H1 (cell line): Measurements from ENCODE around the gene NEK9. TPM values are rescaled to one million over a fixed set of nuclear protein-coding genes. Genes with fewer than 3 reads are reported as not detected.

Source experiments
- CTCF ChIA-PET: fragments of 300-600 bp; sonication (Branson Sonifier 250); formaldehyde crosslinking; loops from one replicate; lab custom pipeline; 2021; ENCODE audit not compliant: partially characterized antibody; lab: Charles Lee
- POLR2A ChIA-PET: fragments of 300-600 bp; sonication (Branson Sonifier 250); formaldehyde crosslinking; loops from one replicate; lab custom pipeline; 2021; ENCODE audit warnings: inconsistent platforms; ENCODE audit not compliant: partially characterized antibody; lab: Charles Lee
- DNase-seq, 2 experiments: peaks; one replicate each; pipeline versions ENCODE4 v3.0.0 to v3.0.0-alpha.2; 2010 to 2022; ENCODE audit warnings: low spot score in 2 of 2, low read depth in 1 of 2, mixed read lengths in 1 of 2
- FAIRE-seq: peaks from 2 replicates; lab custom pipeline; 2011; peaks lifted over from hg19 to GRCh38; lab: Jason Lieb, UNC
- H2AFZ ChIP-seq: 2 replicates; pipeline ENCODE4 v1.8.1; 2012; ENCODE audit warnings: low read length, inconsistent platforms
- H2AK5ac ChIP-seq: 2 replicates; pipeline ENCODE4 v1.6.1; 2013; ENCODE audit warnings: low read depth, low read length
- H2BK120ac ChIP-seq: replicated peaks from 2 replicates; pipeline ENCODE3; 2013; ENCODE audit warnings: low read depth, low read length, inconsistent platforms
- H2BK12ac ChIP-seq: 2 replicates; pipeline ENCODE4 v1.6.1; 2013; ENCODE audit warnings: low read depth, low read length
- H2BK15ac ChIP-seq: 2 replicates; pipeline ENCODE4 v1.6.1; 2013; ENCODE audit warnings: low read length
- H2BK20ac ChIP-seq: 2 replicates; pipeline ENCODE4 v1.6.1; 2013; ENCODE audit warnings: low read length
- H2BK5ac ChIP-seq: 2 replicates; pipeline ENCODE4 v1.6.1; 2013; ENCODE audit warnings: low read depth, low read length
- H3K14ac ChIP-seq: 2 replicates; pipeline ENCODE4 v1.6.1; 2013; ENCODE audit warnings: inconsistent platforms; ENCODE audit not compliant: insufficient read length
- H3K18ac ChIP-seq: 2 replicates; pipeline ENCODE4 v1.6.1; 2013; ENCODE audit warnings: low read length; ENCODE audit errors: extremely low read depth
- H3K23ac ChIP-seq: 2 replicates; pipeline ENCODE4 v1.6.1; 2013; ENCODE audit warnings: inconsistent platforms; ENCODE audit not compliant: insufficient read length
- H3K23me2 ChIP-seq: 2 replicates; pipeline ENCODE4 v1.6.1; 2013; ENCODE audit warnings: low read depth, low read length
- H3K27ac ChIP-seq: 2 replicates; pipeline ENCODE4 v1.6.1; 2011; ENCODE audit warnings: low read depth, low read length, inconsistent platforms
- H3K27me3 ChIP-seq, 4 experiments: replicated peaks in 1 of 4; 1 replicate in 1 of 4; 2 replicates in 3 of 4; pipeline versions ENCODE4 v1.6.1 to v1.8.1; 2011 to 2013; ENCODE audit warnings: low read length in 3 of 4, mild to moderate bottlenecking in 3 of 4, inconsistent platforms in 2 of 4, mixed read lengths in 2 of 4, moderate library complexity in 1 of 4; ENCODE audit not compliant: control insufficient read depth in 3 of 4, insufficient read depth in 3 of 4; ENCODE audit errors: extremely low read depth in 1 of 4
- H3K36me3 ChIP-seq, 4 experiments: 2 replicates each; pipeline versions ENCODE4 v1.6.1 to v1.8.1; 2011 to 2013; ENCODE audit warnings: mild to moderate bottlenecking in 4 of 4, low read length in 3 of 4, moderate library complexity in 2 of 4, control low read depth in 1 of 4, inconsistent platforms in 1 of 4; ENCODE audit not compliant: insufficient read depth in 4 of 4, control insufficient read depth in 2 of 4
- H3K4ac ChIP-seq: replicated peaks from 2 replicates; pipeline ENCODE3; 2013; ENCODE audit warnings: low read length, low read depth, mixed read lengths, inconsistent platforms; ENCODE audit not compliant: insufficient read length
- H3K4me1 ChIP-seq, 4 experiments: replicated peaks in 1 of 4; 1 replicate in 1 of 4; 2 replicates in 3 of 4; pipeline versions ENCODE4 v1.6.1 to v1.8.1; 2011 to 2013; ENCODE audit warnings: low read length in 3 of 4, inconsistent platforms in 2 of 4, mixed read lengths in 1 of 4; ENCODE audit not compliant: insufficient read depth in 4 of 4, control insufficient read depth in 3 of 4
- H3K4me2 ChIP-seq, 2 experiments: 2 replicates each; pipeline versions ENCODE4 v1.6.1 to v1.8.1; 2011 to 2013; ENCODE audit warnings: low read depth in 2 of 2, low read length in 2 of 2, control low read depth in 1 of 2, inconsistent platforms in 1 of 2, mild to moderate bottlenecking in 1 of 2; ENCODE audit not compliant: insufficient read depth in 1 of 2
- H3K4me3 ChIP-seq, 4 experiments: fragments of 200-600, 300-600 bp in 1 of 4; sonication (generic), shearing (Covaris generic), sonication (Bioruptor Twin) in 1 of 4; 2 replicates each; pipeline versions ENCODE4 v1.5.1 to v1.8.1; 2011 to 2016; ENCODE audit warnings: low read length in 4 of 4, low read depth in 3 of 4, control low read depth in 2 of 4, inconsistent platforms in 2 of 4, mild to moderate bottlenecking in 2 of 4, mixed read lengths in 1 of 4, moderate library complexity in 1 of 4; ENCODE audit not compliant: insufficient read depth in 2 of 4; ENCODE audit errors: extremely low read depth in 1 of 4
- H3K56ac ChIP-seq: replicated peaks from 2 replicates; pipeline ENCODE3; 2013; ENCODE audit warnings: low read depth, mild to moderate bottlenecking, mixed read lengths, low read length, inconsistent platforms; ENCODE audit not compliant: insufficient read length
- H3K79me1 ChIP-seq: 2 replicates; pipeline ENCODE4 v1.6.1; 2013; ENCODE audit warnings: low read depth, low read length, control low read depth
- H3K79me2 ChIP-seq, 2 experiments: 2 replicates each; pipeline versions ENCODE4 v1.6.1 to v1.8.1; 2012 to 2013; ENCODE audit warnings: low read length in 2 of 2, mild to moderate bottlenecking in 2 of 2, inconsistent platforms in 1 of 2; ENCODE audit not compliant: insufficient read depth in 2 of 2, control insufficient read depth in 1 of 2
- H3K9ac ChIP-seq, 4 experiments: replicated peaks in 1 of 4; 1 replicate in 1 of 4; 2 replicates in 3 of 4; pipeline versions ENCODE4 v1.6.1 to v1.8.1; 2011 to 2013; ENCODE audit warnings: low read depth in 3 of 4, low read length in 3 of 4, control low read depth in 2 of 4, mild to moderate bottlenecking in 2 of 4, moderate library complexity in 2 of 4, inconsistent platforms in 1 of 4; ENCODE audit errors: extremely low read depth in 1 of 4
- H3K9me3 ChIP-seq, 2 experiments: 2 replicates each; pipeline versions ENCODE4 v1.6.1 to v1.8.1; 2012 to 2013; ENCODE audit warnings: mild to moderate bottlenecking in 2 of 2, moderate library complexity in 2 of 2, control low read depth in 1 of 2, inconsistent platforms in 1 of 2, low read depth in 1 of 2, low read length in 1 of 2, mixed read lengths in 1 of 2; ENCODE audit not compliant: insufficient read depth in 2 of 2
- H4K20me1 ChIP-seq, 2 experiments: replicated peaks in 1 of 2; 2 replicates each; pipeline versions ENCODE3 to v1.8.1; 2011 to 2013; ENCODE audit warnings: inconsistent platforms in 2 of 2, low read length in 2 of 2, mild to moderate bottlenecking in 1 of 2; ENCODE audit not compliant: insufficient read depth in 2 of 2, control insufficient read depth in 1 of 2
- H4K5ac ChIP-seq: 2 replicates; pipeline ENCODE4 v1.6.1; 2013; ENCODE audit warnings: low read length, low read depth, mixed read lengths, inconsistent platforms; ENCODE audit not compliant: insufficient read length
- H4K8ac ChIP-seq: 2 replicates; pipeline ENCODE4 v1.8.0; 2013; ENCODE audit warnings: mild to moderate bottlenecking, moderate library complexity, low read length, inconsistent platforms; ENCODE audit not compliant: insufficient read depth; ENCODE audit errors: extremely low read depth
- H4K91ac ChIP-seq: replicated peaks from 2 replicates; pipeline ENCODE3; 2013; ENCODE audit warnings: low read length, mixed read lengths, inconsistent platforms; ENCODE audit not compliant: insufficient read length
- ATF3 ChIP-seq: IDR thresholded peaks from 2 replicates; pipeline ENCODE4 v1.6.1; 2011; ENCODE audit warnings: low read depth, mild to moderate bottlenecking, low read length; ENCODE audit not compliant: insufficient read depth
- SIN3A ChIP-seq, 2 experiments: IDR thresholded peaks in 1 of 2; conservative IDR thresholded peaks in 1 of 2; 2 replicates each; pipeline ENCODE4 v1.6.1; 2011 to 2012; ENCODE audit warnings: low read length in 2 of 2, improper control_type of control experiment in 1 of 2, low read depth in 1 of 2, mild to moderate bottlenecking in 1 of 2
- SIRT6 ChIP-seq: IDR thresholded peaks from one replicate; pipeline ENCODE4 v1.7.1; 2012; ENCODE audit warnings: low read length, inconsistent platforms
- TEAD4 ChIP-seq: IDR thresholded peaks from 2 replicates; pipeline ENCODE4 v1.6.1; 2012; ENCODE audit warnings: low read depth, low read length, inconsistent platforms, mixed read lengths
- ZNF274 ChIP-seq: IDR thresholded peaks from 2 replicates; pipeline ENCODE4 v1.7.0; 2012; ENCODE audit warnings: low read length, borderline replicate concordance; ENCODE audit errors: extremely low read depth
- WGBS, 2 experiments: shearing (Covaris generic) in 1 of 2; methylation state at CpG; one replicate each; pipeline versions ENCODE4 v1.1.6 to v1.1.7; 2013 to 2015; ENCODE audit warnings: low lambda C conversion rate in 2 of 2, mixed read lengths in 2 of 2, inconsistent platforms in 1 of 2, low coverage in 1 of 2, missing lambda C conversion rate in 1 of 2; ENCODE audit not compliant: insufficient replicate concordance in 2 of 2, insufficient coverage in 1 of 2, insufficient read length in 1 of 2; ENCODE audit errors: extremely low coverage in 1 of 2, missing lambda C conversion rate in 1 of 2; 5-methylcytosine and 5-hydroxymethylcytosine counted together
- polyA plus RNA-seq, 7 experiments: library from polyadenylated mRNA; depleted of rRNA in 3 of 7; stranded (reverse) in 5 of 7; unstranded in 2 of 7; fragments of >200 nt in 5 of 7; fragments of 200-250 nt in 2 of 7; gene quantifications; 1 replicate in 5 of 7; 2 replicates in 1 of 7; 4 replicates in 1 of 7; pipeline versions ENCODE4 v1.2.1 to v1.2.3, GENCODE V29; 2011 to 2013; ENCODE audit warnings: missing spikeins in 2 of 7, mixed read lengths in 2 of 7
- total RNA-seq: library from RNA; stranded (reverse); fragmentation: NEBNext Ultra II Directional; extraction: Animal tissue kit (Norgen Biotek cat#: 25700); gene quantifications from 2 replicates; pipeline ENCODE4 v1.2.1, GENCODE V29; 2021

The NEK9 gene
- total and polyA plus RNA-seq, 2 of the 8 experiments (the other 6 are each of a cell fraction or from before 2014, with no cell fraction given), result 16.0 to 43.6 TPM

- no peaks in the 10 kb centered on the region for H4K20me1 ChIP-seq
- TF ChIP-seq SIN3A (conservative IDR thresholded peaks at IDR 0.05 in 1 of 2, IDR thresholded peaks at IDR 0.05 in 1 of 2; ENCODE audit: low read depth in 1 of 2, low read length in 2 of 2), result no peak
- no peak for TF ChIP-seq ATF3
- TF ChIP-seq SIRT6, result no peak
- no peak for TF ChIP-seq ZNF274
- TF ChIP-seq TEAD4, result no peak
- TF ChIP-seq, all 59 proteins: peak for 0
- H2BK20ac ChIP-seq, result no peak overlapping the region
- no peak overlapping the region for H3K4ac ChIP-seq
- H2BK12ac ChIP-seq, result no peak overlapping the region
- no peak for DNase-seq
- no peak overlapping the region for H2BK15ac ChIP-seq
- peaks cover 2% of the 10 kb centered on the region for H3K79me1 ChIP-seq
- no peak overlapping the region for H3K23ac ChIP-seq
- H2BK5ac ChIP-seq, result no peak overlapping the region
- peak overlapping the region; percentile 83 to 88 for H3K4me2 ChIP-seq
- H4K91ac ChIP-seq, result no peak overlapping the region
- POLR2A ChIA-PET, result interaction anchor here (0.9 to 1.8 kb wide), 7 partner anchors 18 to 215 kb away, joined by 3 to 14 read pairs (median 3); no protein-coding TSS in a partner anchor
- H2AFZ ChIP-seq, result no peak overlapping the region
- WGBS, 2 experiments, result 83% methylated on average over 5 of the region's 5 CpGs; no CpG with 5 or more reads in 1 of the 2 experiments
- peak overlapping the region in 1 of 4 experiments; percentile 94; a peak in 1 of 7 replicates for H3K9ac ChIP-seq
- H3K56ac ChIP-seq, result no peak overlapping the region
- H2BK120ac ChIP-seq, result no peak overlapping the region
- no peak overlapping the region for H4K8ac ChIP-seq
- H3K9me3 ChIP-seq, result no peaks in the 10 kb centered on the region
- H3K27ac ChIP-seq, result no peak overlapping the region
- peaks cover 10% of the 10 kb centered on the region for H3K23me2 ChIP-seq
- peak overlapping the region; percentile 75 to 89 (median 86); a peak in 7 of 8 replicates for H3K4me3 ChIP-seq
- FAIRE-seq, result no peak
- H2AK5ac ChIP-seq, result no peak overlapping the region
- CTCF ChIA-PET, result interaction anchor here (0.8 to 1.4 kb wide), 4 partner anchors 37 to 179 kb away, joined by 3 to 4 read pairs (median 3); no protein-coding TSS in a partner anchor
- H3K18ac ChIP-seq, result no peak overlapping the region
- H3K36me3 ChIP-seq, result no peaks in the 10 kb centered on the region
- H3K4me1 ChIP-seq, result peaks cover 0 to 4% (median 1%) of the 10 kb centered on the region in 4 experiments; a peak in 5 of 7 replicates
- no peak overlapping the region for H3K14ac ChIP-seq
- H4K5ac ChIP-seq, result no peak overlapping the region
- no peaks in the 10 kb centered on the region for H3K27me3 ChIP-seq
- peaks cover 0 to 11% of the 10 kb centered on the region in 2 experiments; a peak in 2 of 4 replicates for H3K79me2 ChIP-seq
Observed at GRCh38 chr14:75125617-75126016, 1.2 kb downstream of the NEK9 start.
